ENCODE results near the gene EDRF1. TPM values are rescaled to one million over a fixed set of nuclear protein-coding genes. Genes with fewer than 3 reads are reported as not detected.

EDRF1 gene
- 52.3 TPM for total RNA-seq
- 10 to 100 TPM; 12.8 to 16.3 (median 13.3) TPM for polyA plus RNA-seq

GRCh38 chr10:125719173-125720001 lies at the start of gene EDRF1:
Gene EDRF1, plus strand, starts transcription at chr10:125719709. Its CDS starts 99 bp downstream, at chr10:125719808.
- no peaks in the 10 kb centered on the region for H3K9me3 ChIP-seq (ENCODE audit: control insufficient read depth in 2 of 2, low read length in 2 of 2)
- ATAC-seq (ENCODE audit: low read depth in 2 of 2): peak; percentile 92 to 94
- H3K36me3 ChIP-seq (ENCODE audit: control insufficient read depth, insufficient read depth, low read length): peaks cover 35% of the 10 kb centered on the region
- Mint-ChIP-seq H3K36me3 (peaks cover 14% of the 10 kb centered on the region), H3K4me3 (peak within 1 kb of the TSS; percentile 97 to 99 (median 98)), H3K27me3 (no peaks in the 10 kb centered on the region), H3K4me1 (peaks cover 9 to 38% (median 30%) of the 10 kb centered on the region in 4 donors), H3K9me3 (peaks cover 0 to 3% (median 0%) of the 10 kb centered on the region in 7 donors), H3K27ac (peak within 1 kb of the TSS; percentile 94 to 99 (median 95))
- H3K27ac ChIP-seq (ENCODE audit: insufficient read depth, low read length, poor library complexity, severe bottlenecking): peak within 1 kb of the TSS; percentile 94
- H3K4me1 ChIP-seq (ENCODE audit: control insufficient read depth, insufficient read depth, low read length, poor library complexity, severe bottlenecking): peaks cover 28% of the 10 kb centered on the region
- DNase-seq: peak; percentile 99 to 100 (median 99)
- no peaks in the 10 kb centered on the region for H3K27me3 ChIP-seq (ENCODE audit: control insufficient read depth, insufficient read depth, low read length)
- peak within 1 kb of the TSS; percentile 96 for H3K4me3 ChIP-seq (ENCODE audit: low read depth, low read length)

GRCh38 chr10:125672884-125673283 lies 46.6 kb upstream of the EDRF1 start:
- H3K36me3 Mint-ChIP-seq: no peaks in the 10 kb centered on the region
- DNase-seq (no peak), ATAC-seq (ENCODE audit: low read depth in 2 of 2) (no peak)
- no peaks in the 10 kb centered on the region for H3K27me3 ChIP-seq (ENCODE audit: control insufficient read depth, insufficient read depth, low read length)
- peak overlapping the region in 1 of 3 donors; percentile 34 for H3K27ac Mint-ChIP-seq
- H3K4me3 Mint-ChIP-seq: no peak overlapping the region
- H3K4me1 ChIP-seq (ENCODE audit: control insufficient read depth, insufficient read depth, low read length, poor library complexity, severe bottlenecking): no peaks in the 10 kb centered on the region
- H3K27me3 Mint-ChIP-seq: peaks cover 15% of the 10 kb centered on the region
- no peak overlapping the region for H3K27ac ChIP-seq (ENCODE audit: insufficient read depth, low read length, poor library complexity, severe bottlenecking)
- no peaks in the 10 kb centered on the region for H3K4me1 Mint-ChIP-seq
- peaks cover 5 to 48% (median 15%) of the 10 kb centered on the region in 7 donors for H3K9me3 Mint-ChIP-seq
- H3K36me3 ChIP-seq (ENCODE audit: control insufficient read depth, insufficient read depth, low read length): no peaks in the 10 kb centered on the region
- no peak overlapping the region for H3K4me3 ChIP-seq (ENCODE audit: low read depth, low read length)
- H3K9me3 ChIP-seq (ENCODE audit: control insufficient read depth in 2 of 2, low read length in 2 of 2): peaks cover 11 to 13% of the 10 kb centered on the region in 2 experiments

GRCh38 chr10:125679436-125679835 lies 40.1 kb upstream of the EDRF1 start:
- H3K27ac Mint-ChIP-seq: no peak overlapping the region
- H3K4me3 Mint-ChIP-seq: no peak overlapping the region
- H3K27me3 Mint-ChIP-seq: peaks cover 4% of the 10 kb centered on the region
- ATAC-seq (ENCODE audit: low read depth in 2 of 2): no peak
- no peaks in the 10 kb centered on the region for H3K4me1 Mint-ChIP-seq
- no peak overlapping the region for H3K4me3 ChIP-seq (ENCODE audit: low read depth, low read length)
- H3K4me1 ChIP-seq (ENCODE audit: control insufficient read depth, insufficient read depth, low read length, poor library complexity, severe bottlenecking): no peaks in the 10 kb centered on the region
- H3K36me3 Mint-ChIP-seq: no peaks in the 10 kb centered on the region
- no peak for DNase-seq
- H3K27ac ChIP-seq (ENCODE audit: insufficient read depth, low read length, poor library complexity, severe bottlenecking): no peak overlapping the region
- peaks cover 5 to 37% (median 7%) of the 10 kb centered on the region in 7 donors for H3K9me3 Mint-ChIP-seq
- H3K36me3 ChIP-seq (ENCODE audit: control insufficient read depth, insufficient read depth, low read length): no peaks in the 10 kb centered on the region
- H3K9me3 ChIP-seq (ENCODE audit: control insufficient read depth in 2 of 2, low read length in 2 of 2): peaks cover 11 to 16% of the 10 kb centered on the region in 2 experiments
- peaks cover 2% of the 10 kb centered on the region for H3K27me3 ChIP-seq (ENCODE audit: control insufficient read depth, insufficient read depth, low read length)

- Mint-ChIP-seq H3K9me3 (peaks cover 0 to 12% (median 3%) of the 10 kb centered on the region in 7 donors), H3K27me3 (peaks cover 9% of the 10 kb centered on the region), H3K27ac (no peak within 1 kb of the TSS), H3K4me3 (no peak within 1 kb of the TSS), H3K36me3 (no peaks in the 10 kb centered on the region), H3K4me1 (no peaks in the 10 kb centered on the region)
- Histone ChIP-seq H3K36me3 (ENCODE audit: control insufficient read depth, insufficient read depth, low read length) (no peaks in the 10 kb centered on the region), H3K9me3 (ENCODE audit: control insufficient read depth in 2 of 2, low read length in 2 of 2) (peaks cover 0 to 1% of the 10 kb centered on the region in 2 experiments), H3K4me3 (ENCODE audit: low read depth, low read length) (no peak within 1 kb of the TSS), H3K4me1 (ENCODE audit: control insufficient read depth, insufficient read depth, low read length, poor library complexity, severe bottlenecking) (no peaks in the 10 kb centered on the region), H3K27me3 (ENCODE audit: control insufficient read depth, insufficient read depth, low read length) (peaks cover 2% of the 10 kb centered on the region), H3K27ac (ENCODE audit: insufficient read depth, low read length, poor library complexity, severe bottlenecking) (no peak within 1 kb of the TSS)
- no peak for ATAC-seq (ENCODE audit: low read depth in 2 of 2)
- no peak for DNase-seq
Measured at GRCh38 chr10:125683063-125683462, 36.4 kb upstream of the EDRF1 start, which contains the start of gene TEX36. Gene TEX36, minus strand, starts transcription at chr10:125683163. Its CDS starts 174 bp downstream, at chr10:125682989.

- no peak overlapping the region for H3K27ac Mint-ChIP-seq
- no peaks in the 10 kb centered on the region for H3K36me3 Mint-ChIP-seq
- Histone ChIP-seq H3K27ac (ENCODE audit: insufficient read depth, low read length, poor library complexity, severe bottlenecking) (no peak overlapping the region), H3K4me3 (ENCODE audit: low read depth, low read length) (no peak overlapping the region), H3K36me3 (ENCODE audit: control insufficient read depth, insufficient read depth, low read length) (no peaks in the 10 kb centered on the region), H3K4me1 (ENCODE audit: control insufficient read depth, insufficient read depth, low read length, poor library complexity, severe bottlenecking) (no peaks in the 10 kb centered on the region), H3K27me3 (ENCODE audit: control insufficient read depth, insufficient read depth, low read length) (peaks cover 2% of the 10 kb centered on the region), H3K9me3 (ENCODE audit: control insufficient read depth in 2 of 2, low read length in 2 of 2) (no peaks in the 10 kb centered on the region)
- DNase-seq: no peak
- peaks cover 0 to 8% (median 3%) of the 10 kb centered on the region in 7 donors for H3K9me3 Mint-ChIP-seq
- H3K4me1 Mint-ChIP-seq: no peaks in the 10 kb centered on the region
- H3K4me3 Mint-ChIP-seq: no peak overlapping the region
- ATAC-seq (ENCODE audit: low read depth in 2 of 2): no peak
- H3K27me3 Mint-ChIP-seq: peaks cover 12% of the 10 kb centered on the region
Measured at GRCh38 chr10:125683821-125684220, 35.7 kb upstream of the EDRF1 start.

GRCh38 chr10:125684581-125684980 lies 34.9 kb upstream of the EDRF1 start:
- no peaks in the 10 kb centered on the region for H3K36me3 Mint-ChIP-seq
- Histone ChIP-seq H3K4me1 (ENCODE audit: control insufficient read depth, insufficient read depth, low read length, poor library complexity, severe bottlenecking) (no peaks in the 10 kb centered on the region), H3K27ac (ENCODE audit: insufficient read depth, low read length, poor library complexity, severe bottlenecking) (no peak overlapping the region), H3K9me3 (ENCODE audit: control insufficient read depth in 2 of 2, low read length in 2 of 2) (no peaks in the 10 kb centered on the region), H3K36me3 (ENCODE audit: control insufficient read depth, insufficient read depth, low read length) (no peaks in the 10 kb centered on the region), H3K27me3 (ENCODE audit: control insufficient read depth, insufficient read depth, low read length) (peaks cover 2% of the 10 kb centered on the region), H3K4me3 (ENCODE audit: low read depth, low read length) (no peak overlapping the region)
- H3K27ac Mint-ChIP-seq: no peak overlapping the region
- peaks cover 19% of the 10 kb centered on the region for H3K27me3 Mint-ChIP-seq
- peaks cover 0 to 4% (median 2%) of the 10 kb centered on the region in 7 donors for H3K9me3 Mint-ChIP-seq
- ATAC-seq (ENCODE audit: low read depth in 2 of 2): no peak
- H3K4me3 Mint-ChIP-seq: no peak overlapping the region
- no peak for DNase-seq
- H3K4me1 Mint-ChIP-seq: no peaks in the 10 kb centered on the region

GRCh38 chr10:125687507-125688185 lies 31.9 kb upstream of the EDRF1 start:
- Histone ChIP-seq H3K4me3 (ENCODE audit: low read depth, low read length) (no peak overlapping the region), H3K27me3 (ENCODE audit: control insufficient read depth, insufficient read depth, low read length) (no peaks in the 10 kb centered on the region), H3K9me3 (ENCODE audit: control insufficient read depth in 2 of 2, low read length in 2 of 2) (no peaks in the 10 kb centered on the region), H3K4me1 (ENCODE audit: control insufficient read depth, insufficient read depth, low read length, poor library complexity, severe bottlenecking) (no peaks in the 10 kb centered on the region), H3K27ac (ENCODE audit: insufficient read depth, low read length, poor library complexity, severe bottlenecking) (no peak overlapping the region), H3K36me3 (ENCODE audit: control insufficient read depth, insufficient read depth, low read length) (no peaks in the 10 kb centered on the region)
- no peak for ATAC-seq (ENCODE audit: low read depth in 2 of 2)
- Mint-ChIP-seq H3K27me3 (peaks cover 21% of the 10 kb centered on the region), H3K4me3 (no peak overlapping the region), H3K4me1 (peaks cover 0 to 3% (median 0%) of the 10 kb centered on the region in 4 donors), H3K9me3 (peaks cover 0 to 1% (median 0%) of the 10 kb centered on the region in 7 donors), H3K36me3 (no peaks in the 10 kb centered on the region), H3K27ac (no peak overlapping the region)
- DNase-seq: no peak

Measured in CD4-positive, CD25-positive, alpha-beta regulatory T cell (primary cell).